RWPE1 (cell line): ENCODE results near the gene STRN.

ENCODE experiments used
- CTCF ChIA-PET: fragments of 350-600 bp; sonication (Branson Sonifier 250); formaldehyde crosslinking; extraction: SDS; loops from one replicate; lab custom pipeline; 2021; lab: Yijun Ruan, JAX
- POLR2A ChIA-PET: fragments of 400-600 bp; formaldehyde crosslinking; extraction: SDS; loops from one replicate; lab custom pipeline; 2020; ENCODE audit warnings: antibody characterized with exemption; ENCODE audit not compliant: low non-redundant PET; lab: Yijun Ruan, JAX
- DNase-seq: peaks from one replicate; pipeline ENCODE4 v3.0.0; 2012; ENCODE audit warnings: low spot score
- H3K27ac ChIP-seq: fragments of 450-650 bp; 2 replicates; pipeline ENCODE4 v1.5.1; 2017
- TF ChIP-seq, protein P1 (sequence below): fragments of 450-650 bp; conservative IDR thresholded peaks from 2 replicates; pipeline ENCODE4 v1.5.1; 2017; ENCODE audit warnings: low read depth, mild to moderate bottlenecking

STRN gene

DNA sequence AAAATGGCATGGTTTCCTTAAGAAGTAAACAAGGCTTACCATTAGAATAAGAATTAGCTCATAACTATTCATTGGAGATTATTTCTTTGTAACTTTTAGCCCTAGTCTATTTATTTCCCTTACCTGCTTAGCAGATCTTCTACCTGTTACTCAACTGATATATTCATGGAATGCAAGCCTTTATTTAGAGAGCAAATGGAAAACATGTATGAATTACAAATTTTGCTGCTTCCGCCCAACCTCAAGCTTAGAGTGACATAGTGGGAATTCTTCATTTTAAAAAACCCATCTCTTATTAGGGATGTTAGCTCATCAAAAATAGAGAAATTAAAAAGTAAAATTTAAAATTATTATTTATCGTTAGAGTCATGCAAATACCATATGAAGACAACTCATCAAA, 110.9 kb downstream of the STRN start:
- POLR2A ChIA-PET, result no interaction called here
- CTCF ChIA-PET, result no interaction called here

DNA sequence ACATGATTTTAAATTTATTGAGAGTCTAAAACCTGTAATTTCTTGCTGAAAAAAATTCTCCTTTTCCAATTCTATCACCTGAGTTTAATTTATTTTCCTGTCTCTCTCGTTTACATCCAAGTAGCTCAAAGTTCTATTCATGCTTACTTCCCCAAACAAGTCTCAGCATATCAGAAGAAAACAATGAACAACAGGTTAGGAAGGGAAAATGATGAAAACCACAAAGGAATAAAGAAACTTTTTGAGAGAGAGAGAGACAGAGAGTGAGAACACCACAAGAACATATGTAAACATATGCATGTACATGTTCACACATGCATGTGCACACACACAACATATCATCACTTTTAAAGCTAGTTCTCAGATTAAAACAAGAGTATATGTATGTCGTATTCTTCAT, 112.1 kb downstream of the STRN start:
- no peak for DNase-seq
- TF ChIP-seq, protein P1, sequence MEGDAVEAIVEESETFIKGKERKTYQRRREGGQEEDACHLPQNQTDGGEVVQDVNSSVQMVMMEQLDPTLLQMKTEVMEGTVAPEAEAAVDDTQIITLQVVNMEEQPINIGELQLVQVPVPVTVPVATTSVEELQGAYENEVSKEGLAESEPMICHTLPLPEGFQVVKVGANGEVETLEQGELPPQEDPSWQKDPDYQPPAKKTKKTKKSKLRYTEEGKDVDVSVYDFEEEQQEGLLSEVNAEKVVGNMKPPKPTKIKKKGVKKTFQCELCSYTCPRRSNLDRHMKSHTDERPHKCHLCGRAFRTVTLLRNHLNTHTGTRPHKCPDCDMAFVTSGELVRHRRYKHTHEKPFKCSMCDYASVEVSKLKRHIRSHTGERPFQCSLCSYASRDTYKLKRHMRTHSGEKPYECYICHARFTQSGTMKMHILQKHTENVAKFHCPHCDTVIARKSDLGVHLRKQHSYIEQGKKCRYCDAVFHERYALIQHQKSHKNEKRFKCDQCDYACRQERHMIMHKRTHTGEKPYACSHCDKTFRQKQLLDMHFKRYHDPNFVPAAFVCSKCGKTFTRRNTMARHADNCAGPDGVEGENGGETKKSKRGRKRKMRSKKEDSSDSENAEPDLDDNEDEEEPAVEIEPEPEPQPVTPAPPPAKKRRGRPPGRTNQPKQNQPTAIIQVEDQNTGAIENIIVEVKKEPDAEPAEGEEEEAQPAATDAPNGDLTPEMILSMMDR, result no peak
- CTCF ChIA-PET, result no interaction called here
- no peak overlapping the region for H3K27ac ChIP-seq
- POLR2A ChIA-PET, result no interaction called here

More for the DNA sequence above, 110.9 kb downstream of the STRN start:
- no peak for DNase-seq
- H3K27ac ChIP-seq, result no peak overlapping the region
- TF ChIP-seq, protein P1, result no peak

DNA sequence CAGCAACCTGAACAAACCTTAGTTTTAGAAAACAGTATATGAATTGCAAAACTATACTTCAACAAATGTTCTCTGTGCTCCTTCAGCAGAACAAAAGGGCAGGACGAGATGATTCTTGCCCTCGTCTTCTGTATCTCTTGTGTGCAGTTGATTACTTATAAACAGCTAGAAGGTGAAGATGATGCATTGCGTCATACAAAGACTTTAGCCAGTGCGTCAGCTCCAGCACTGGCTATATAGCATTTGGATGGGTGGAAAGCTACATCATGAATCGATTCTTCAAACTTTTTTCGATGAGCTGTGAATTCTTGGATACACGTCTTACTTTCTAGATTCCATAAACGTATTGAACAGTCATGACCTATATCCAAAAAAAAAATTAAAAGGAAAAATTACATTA, 117.1 kb downstream of the STRN start:
- DNase-seq, result no peak
- ChIA-PET CTCF (interaction anchor here (0.5 kb wide), 1 partner anchor 33 kb away, joined by 3 read pairs; no protein-coding TSS in a partner anchor), POLR2A (no interaction called here)
- TF ChIP-seq, protein P1, result no peak
- H3K27ac ChIP-seq, result no peak overlapping the region

DNA sequence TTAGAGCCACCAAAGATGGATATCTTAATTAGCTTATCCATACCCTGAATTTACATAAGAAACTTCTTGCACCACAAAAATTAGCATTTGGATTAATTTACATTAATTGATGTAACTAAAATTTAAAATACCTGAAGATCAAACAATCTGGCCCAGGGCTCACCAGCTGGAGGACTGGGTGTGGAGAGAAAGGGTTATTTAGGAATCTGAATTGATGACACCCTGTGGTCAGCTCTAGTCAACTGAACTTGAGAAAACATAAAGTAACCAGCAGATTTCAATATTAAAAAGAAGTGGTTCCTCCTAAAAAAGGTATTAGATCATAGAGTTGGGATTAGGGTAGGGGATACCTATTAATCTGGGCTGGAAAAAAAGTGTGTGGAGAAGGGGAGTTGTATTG, 122.5 kb downstream of the STRN start:
- TF ChIP-seq, protein P1, result no peak
- ChIA-PET CTCF (interaction anchor here (0.7 kb wide), 1 partner anchor 220 kb away, joined by 3 read pairs; no protein-coding TSS in a partner anchor), POLR2A (no interaction called here)
- no peak overlapping the region for H3K27ac ChIP-seq
- DNase-seq, result no peak

DNA sequence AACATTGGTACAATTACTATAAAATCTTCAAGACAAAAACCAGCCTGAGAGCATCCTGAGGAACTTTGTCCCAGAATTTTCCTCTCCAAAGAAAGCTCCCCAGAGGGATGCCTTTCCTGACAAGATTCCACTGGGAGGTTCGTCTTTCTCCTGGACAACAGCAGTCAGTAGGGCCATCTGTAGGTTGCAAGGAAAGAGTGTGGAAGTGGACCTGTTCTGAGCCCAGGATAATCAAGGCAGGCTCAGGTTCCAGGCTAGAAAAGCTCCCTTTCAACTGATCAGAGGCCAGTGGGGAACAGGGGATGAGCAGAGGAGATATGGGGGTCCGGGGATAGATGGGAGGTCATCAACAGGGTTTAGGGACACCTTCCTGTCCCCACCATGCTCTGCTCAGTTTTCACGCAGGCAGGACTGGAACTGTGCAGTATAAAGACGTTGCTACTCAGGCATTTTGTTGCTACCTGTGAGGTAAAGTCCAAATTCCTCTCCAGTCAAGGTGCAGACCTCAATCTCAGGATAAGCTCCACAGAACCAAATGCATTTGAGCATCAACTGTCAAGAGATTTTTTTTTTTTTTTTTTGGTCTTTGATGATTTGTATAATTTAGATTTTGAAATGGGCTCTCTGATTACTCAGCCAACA, 126.2 kb downstream of the STRN start:
- TF ChIP-seq, protein P1, result no peak
- no peak overlapping the region for H3K27ac ChIP-seq
- CTCF ChIA-PET, result interaction anchor here (0.6 to 0.7 kb wide), 2 partner anchors 73 to 181 kb away, joined by 3 to 4 read pairs; no protein-coding TSS in a partner anchor
- POLR2A ChIA-PET, result interaction anchor here (0.6 kb wide), 1 partner anchor 54 kb away, joined by 4 read pairs; no protein-coding TSS in a partner anchor
- no peak for DNase-seq

DNA sequence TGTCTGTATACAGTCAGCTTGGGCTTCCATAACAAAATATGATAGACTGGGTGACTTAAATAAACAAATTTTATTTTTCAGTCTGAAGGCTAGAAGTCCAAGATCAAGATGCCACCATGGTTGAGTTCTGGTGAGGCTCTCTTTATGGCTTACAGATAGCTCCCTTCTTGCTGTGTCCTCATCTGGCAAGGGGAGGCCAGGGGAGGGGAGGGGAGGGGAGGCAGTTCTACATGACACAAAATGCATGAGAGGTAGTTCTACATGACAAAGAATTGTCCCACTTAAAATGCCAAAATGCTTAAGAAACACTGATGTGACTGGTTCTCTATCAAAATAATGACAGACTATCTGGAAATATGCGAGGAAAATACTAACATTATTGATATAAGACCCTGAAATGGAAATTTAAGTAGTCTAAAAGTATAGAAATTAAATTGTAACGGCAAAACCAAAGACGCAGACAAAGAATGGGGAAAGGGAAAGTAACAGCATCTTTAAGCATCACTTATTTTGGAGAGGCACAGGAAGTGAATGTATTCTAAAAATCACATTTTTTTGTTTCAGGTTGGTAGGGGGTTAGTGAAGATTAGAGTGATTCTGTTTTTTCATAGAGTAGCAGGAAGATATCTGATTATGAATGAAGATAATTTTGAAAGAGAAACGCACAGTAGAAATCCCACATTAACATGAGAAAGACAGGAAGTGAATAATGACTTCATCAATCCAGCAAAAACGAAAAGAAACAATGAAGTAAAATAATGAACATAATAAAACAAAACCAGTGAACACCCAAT, 131.4 kb downstream of the STRN start:
- ChIA-PET CTCF (no interaction called here), POLR2A (no interaction called here)
- TF ChIP-seq, protein P1, result no peak
- no peak for DNase-seq
- H3K27ac ChIP-seq, result no peak overlapping the region
